GM21717 (cell line): ENCODE results near the gene SMAD3.

Source experiments
- ATAC-seq: cut with Tn5 transposase; IDR thresholded peaks from one replicate; pipeline ENCODE4 v1.9.1; 2021; ENCODE audit warnings: mild to moderate bottlenecking, moderate library complexity; ENCODE audit not compliant: unreplicated experiment

Gene SMAD3

GRCh38 chr15:67095912-67096311 is 30.5 kb downstream of the SMAD3 start:
- no peak for ATAC-seq

DNA sequence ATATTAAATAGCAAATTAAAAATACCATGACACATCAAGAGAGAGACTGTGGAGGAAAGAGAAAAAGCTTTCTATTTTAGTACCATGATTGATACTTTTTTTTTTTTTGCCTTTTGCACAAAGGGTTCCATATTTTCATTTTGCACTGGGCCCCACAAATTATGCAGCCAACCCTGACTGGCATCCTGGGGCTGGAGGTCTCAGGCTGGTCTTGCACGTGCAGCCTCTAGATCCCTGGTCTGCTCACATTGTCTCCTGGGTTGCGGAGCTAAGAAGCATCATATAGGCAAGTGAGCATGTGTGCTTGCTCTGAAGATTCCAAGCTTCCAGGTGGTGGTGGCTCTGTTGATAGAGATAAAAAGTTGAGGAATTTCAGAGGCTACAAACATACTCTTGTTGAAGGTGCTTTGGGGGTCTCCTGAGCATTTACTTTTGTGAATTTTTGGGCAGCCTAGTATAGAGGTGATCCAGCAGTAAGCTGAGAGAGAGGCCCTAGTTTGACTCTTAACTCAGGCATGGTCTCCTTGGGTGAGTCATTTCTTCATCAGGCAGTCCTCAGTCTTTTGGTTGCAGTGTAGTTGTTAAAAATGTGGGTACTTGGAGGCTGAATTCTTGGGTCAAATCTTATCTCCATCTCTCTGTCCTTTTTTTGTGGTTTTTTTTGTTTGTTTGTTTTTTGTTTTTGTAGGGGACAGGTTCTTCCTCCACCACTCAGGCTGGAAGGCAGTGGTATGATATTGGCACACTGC is 31.3 kb downstream of the SMAD3 start:
- ATAC-seq: no peak

GRCh38 chr15:67097424-67097823 is 32.0 kb downstream of the SMAD3 start:
- no peak for ATAC-seq

- no peak for ATAC-seq
Measured at GRCh38 chr15:67097930-67098740, 32.7 kb downstream of the SMAD3 start.

DNA sequence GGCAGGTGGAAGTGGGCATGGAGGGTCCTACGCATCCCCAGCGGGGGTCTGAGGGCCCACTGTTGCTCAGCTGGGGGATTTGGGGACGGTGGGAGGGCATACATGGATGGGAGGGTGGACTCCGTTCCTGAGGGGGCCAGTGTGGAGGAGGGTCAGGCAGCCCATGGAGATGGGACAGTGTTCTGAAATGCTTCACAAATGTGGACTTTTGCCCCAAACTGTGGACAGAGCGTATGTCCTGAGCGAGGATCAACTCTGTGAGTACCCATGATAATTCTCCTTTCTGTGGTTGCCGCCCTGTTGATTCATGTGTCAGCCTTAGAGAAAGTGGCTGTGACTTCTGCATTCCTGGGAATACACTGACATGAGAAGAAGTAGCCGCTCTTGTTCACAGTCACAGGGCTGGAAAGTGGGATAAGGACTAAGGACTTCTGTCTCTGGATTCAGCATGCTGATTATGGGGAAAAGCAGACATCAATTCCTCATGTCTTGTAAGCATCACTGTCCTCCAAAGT is 33.4 kb downstream of the SMAD3 start:
- ATAC-seq: no peak

DNA sequence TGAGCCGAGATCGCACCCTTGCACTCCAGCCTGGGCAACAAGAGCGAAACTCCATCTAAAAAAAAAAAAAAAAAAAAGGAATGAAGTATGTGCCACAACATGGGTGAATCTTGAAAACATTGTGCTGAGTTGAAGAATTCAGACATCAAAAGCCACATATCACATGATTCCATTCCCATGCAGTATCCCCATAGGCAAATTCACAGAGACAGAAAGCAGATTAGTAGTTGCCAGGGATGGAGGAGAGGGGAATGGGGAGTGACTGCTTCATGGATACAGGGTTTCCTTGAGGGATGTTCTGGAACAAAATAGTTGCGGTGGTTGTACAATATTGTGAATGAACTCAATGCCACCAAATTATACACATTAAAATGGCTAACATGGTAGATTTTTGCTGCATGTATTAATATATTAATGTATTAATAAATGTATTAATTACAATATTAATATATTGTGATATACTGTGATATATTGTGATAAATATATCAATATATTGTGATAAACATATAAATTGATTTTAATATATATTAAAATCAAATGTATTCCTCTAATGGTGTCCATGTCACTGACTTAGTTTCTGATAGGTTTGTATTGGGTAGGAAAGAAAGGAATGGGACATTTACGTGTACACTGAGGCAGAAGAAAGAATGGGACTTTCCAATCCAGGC is 34.9 kb downstream of the SMAD3 start:
- no peak for ATAC-seq

GRCh38 chr15:67100801-67101581 is 35.6 kb downstream of the SMAD3 start:
- ATAC-seq: peak; percentile 50

- peak; percentile 38 for ATAC-seq
Measured at GRCh38 chr15:67101911-67102598, 36.7 kb downstream of the SMAD3 start.

DNA sequence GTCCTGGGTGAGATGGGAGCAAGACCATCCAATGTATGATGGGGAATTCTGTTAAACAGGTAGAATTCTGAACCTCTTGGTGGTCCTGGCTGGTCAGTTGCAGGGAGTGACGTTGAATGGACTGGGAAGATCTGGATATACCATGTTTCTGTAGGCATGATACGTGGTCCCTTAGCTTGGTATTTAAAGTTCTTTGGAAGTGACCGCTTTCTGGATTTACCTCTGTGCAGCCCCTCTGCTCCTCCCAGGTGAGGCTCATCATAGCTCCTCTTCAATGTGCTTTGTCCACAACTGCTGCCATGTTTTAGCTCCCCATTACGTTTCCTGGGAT is 37.2 kb downstream of the SMAD3 start:
- no peak for ATAC-seq

DNA sequence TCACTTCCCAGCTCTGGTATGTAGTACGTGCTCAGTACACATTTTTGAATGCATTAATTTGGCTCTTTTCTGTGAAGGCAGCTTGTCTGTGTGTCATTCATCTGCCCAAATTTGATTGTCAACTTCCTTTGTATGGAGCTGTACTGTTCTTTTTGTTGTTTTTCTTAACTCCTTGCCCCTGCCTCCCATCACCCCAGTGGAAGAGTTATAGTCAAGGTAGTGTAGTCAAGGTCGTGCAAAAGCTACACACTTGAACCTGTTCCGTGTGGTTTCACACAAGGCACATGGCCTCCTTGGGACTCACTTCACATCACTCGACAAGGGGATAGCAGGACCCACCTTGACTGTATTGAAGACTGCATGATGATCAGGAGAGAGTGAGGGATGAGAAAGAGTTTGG is 37.6 kb downstream of the SMAD3 start:
- ATAC-seq: no peak

DNA sequence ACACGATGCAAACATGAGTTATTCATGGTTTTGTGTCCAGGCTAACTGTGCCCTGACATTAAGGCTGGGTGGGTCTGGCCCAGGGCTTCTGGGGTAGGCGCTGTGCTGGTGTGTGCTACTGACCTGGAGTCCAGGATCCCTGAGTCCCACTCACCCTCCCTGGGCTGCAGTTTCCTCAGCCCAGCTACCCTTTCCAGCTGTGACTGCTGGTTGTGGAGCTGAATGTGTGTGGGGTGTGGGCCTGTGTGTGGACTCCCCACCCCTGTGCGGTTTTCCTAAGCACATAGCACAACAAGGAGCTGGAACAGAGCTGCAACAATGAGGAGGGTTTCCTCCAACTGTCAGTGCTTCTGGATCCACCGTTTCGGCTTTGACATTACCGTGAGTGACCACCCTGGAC is 38.0 kb downstream of the SMAD3 start:
- no peak for ATAC-seq

- no peak for ATAC-seq
Measured at GRCh38 chr15:67103869-67104268, 38.5 kb downstream of the SMAD3 start.

GRCh38 chr15:67104510-67104909 is 39.1 kb downstream of the SMAD3 start:
- no peak for ATAC-seq

DNA sequence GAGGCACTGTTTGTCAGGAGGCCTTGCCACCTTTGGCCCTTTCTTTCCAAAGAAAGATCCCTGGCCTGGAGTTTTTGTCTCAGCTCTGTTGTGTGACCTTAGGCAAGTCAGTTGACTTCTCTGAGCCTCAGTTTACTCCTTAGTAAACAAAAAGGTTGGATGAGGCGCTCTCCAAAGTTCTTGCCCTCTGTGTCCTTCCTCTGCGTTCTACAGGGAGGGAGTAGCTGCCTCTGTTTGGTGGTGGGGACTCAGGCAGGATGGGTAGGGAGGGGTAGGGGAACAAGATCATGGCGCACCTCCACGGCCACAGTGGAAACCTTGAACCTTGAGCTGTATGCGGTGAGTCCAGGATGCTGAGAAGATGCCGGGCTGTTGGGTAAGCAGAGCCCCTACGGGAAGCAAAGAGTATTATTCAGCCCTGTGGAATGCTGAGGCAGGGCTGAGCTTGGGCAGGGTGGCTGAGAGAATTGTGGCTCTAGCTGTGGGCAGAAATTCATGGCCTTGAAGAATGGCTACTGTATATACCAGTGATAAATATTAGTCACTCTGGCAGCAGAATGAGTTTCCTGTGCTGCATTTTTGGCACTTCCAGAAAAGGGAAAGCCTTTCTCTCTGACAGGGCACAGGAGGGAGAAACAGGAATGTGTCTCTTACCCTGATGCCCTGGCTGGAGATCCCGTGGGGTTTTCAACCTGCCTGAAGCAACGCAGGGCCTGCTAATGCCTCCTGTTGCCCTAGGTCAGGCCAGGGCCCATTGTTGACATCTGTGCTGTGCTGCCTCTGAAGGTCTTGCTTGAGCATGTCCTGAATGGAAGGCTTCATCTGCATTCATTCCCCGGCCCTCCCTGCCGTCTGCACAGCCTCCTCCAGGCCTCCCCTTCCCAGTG is 39.9 kb downstream of the SMAD3 start:
- ATAC-seq: no peak

GRCh38 chr15:67105991-67106763 is 40.8 kb downstream of the SMAD3 start:
- no peak for ATAC-seq

- ATAC-seq: no peak
Measured at GRCh38 chr15:67106764-67107013, 41.3 kb downstream of the SMAD3 start.

- no peak for ATAC-seq
Measured at GRCh38 chr15:67107014-67107812, 41.8 kb downstream of the SMAD3 start.
